Activated CD8-positive, alpha-beta memory T cell treated with anti-CD3 and anti-CD28 coated beads for 48 hours (primary cell): ENCODE measurements around the gene GULP1.

Experiments used
- DNase-seq, 3 experiments: peaks; one replicate each; pipeline ENCODE4 v3.0.0-alpha.2; 2020; ENCODE audit warnings: low read depth in 2 of 3, low spot score in 2 of 3

GULP1 gene

DNA sequence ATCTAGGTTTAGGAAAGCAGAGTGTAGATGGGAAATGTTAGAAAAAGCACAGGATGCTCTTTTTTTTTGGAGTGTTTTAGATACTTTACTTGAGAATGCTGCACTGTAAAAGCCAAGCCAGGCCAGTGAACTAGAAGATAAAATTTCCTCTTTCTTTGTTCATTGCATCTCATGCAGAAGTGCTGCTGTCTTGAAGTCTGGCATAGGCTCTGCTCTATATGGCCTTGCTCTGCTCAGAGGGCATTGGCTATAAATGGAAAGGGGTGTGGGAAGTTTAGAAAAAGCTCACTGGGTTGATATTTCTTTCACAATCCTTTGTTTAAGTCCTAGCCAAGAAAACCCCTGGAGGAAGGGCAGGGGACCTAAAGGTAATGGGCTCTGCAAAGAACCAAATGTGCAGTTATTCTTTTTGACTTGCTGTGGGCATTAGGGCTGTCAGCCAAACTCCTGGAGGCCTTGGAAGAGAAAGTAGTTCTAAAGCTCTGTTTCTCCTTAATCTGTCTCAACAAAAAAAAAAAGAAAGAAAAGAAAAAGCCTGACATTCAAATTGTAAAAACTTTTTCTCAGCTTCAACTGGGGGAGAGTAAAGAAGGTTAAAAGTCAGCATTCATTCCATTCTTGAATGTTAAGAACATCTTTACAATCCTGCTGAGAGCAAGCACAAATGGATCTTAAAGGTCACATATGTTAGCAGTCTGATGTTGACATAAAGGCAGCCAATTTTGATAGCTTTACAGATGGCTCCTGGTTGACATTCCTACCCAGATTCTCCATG lies 338.3 kb downstream of the GULP1 start:
- DNase-seq: no peak

DNA sequence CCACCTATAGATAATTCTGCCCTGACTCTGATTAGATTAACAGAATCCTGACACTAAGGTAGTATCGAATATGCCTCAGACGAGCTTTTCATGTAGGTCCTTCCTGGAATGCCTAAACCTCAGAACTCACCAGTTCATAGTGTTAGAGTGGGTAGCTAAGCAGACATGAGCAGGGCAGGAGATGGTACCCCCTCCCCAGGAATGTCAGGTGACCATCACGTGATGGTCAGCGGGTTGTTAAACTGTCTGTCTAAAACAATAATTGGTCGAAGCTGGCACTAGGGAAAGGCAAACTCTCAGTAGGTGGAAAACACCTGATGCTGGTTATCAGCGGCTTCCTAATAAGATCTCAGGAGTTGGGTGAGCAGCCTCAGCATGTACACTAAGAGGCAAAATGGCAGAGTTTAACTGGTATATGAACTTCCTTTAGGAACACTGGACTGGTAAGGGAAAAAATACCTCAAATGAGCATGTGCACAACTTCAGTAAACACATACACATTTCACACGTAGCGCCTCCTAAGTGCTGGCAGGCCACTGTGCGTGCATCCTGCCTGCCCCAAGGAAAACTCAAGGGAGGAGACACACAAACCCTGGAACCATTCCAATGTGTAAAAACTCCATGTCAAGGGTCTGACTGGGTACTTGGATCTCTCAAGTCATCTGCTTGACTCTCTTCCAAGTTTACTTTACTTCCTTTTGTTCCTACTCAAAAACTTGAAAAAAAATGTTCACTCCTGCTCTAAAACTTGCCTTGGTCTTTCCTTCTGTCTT lies 339.5 kb downstream of the GULP1 start:
- no peak for DNase-seq

DNA sequence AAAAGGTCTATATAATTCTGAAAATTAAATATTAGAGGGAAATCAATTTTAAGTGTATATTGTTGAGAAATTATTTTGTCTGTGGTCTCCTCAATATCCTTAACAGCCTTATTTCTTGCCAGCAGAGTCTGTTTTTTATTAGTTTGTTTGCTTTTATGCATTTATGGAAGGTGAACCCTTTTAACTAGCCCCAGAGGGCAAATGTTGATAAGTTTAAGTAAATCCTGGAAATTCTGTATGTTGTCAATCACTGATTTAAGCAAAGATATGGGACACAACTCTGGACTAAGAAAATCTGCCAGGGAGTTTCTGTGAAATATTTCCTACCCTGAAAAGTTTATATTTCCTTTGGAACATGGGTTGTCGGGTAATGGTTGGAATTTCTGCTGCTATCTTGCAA lies 343.0 kb downstream of the GULP1 start:
- no peak for DNase-seq
